K562 (cell line): ENCODE measurements around the gene PNMT. TPM values are rescaled to one million over a fixed set of nuclear protein-coding genes. Genes with fewer than 3 reads are reported as not detected.

ENCODE experiments used
- CBX2 ChIP-seq: fragments of 200-600 bp; sonication (generic); IDR thresholded peaks from one replicate; pipeline ENCODE4 v1.6.1; 2012; ENCODE audit warnings: mild to moderate bottlenecking, low read length, inconsistent platforms; ENCODE audit not compliant: insufficient read depth, poor library complexity, severe bottlenecking
- CHAMP1 ChIP-seq: fragments of 450-650 bp; IDR thresholded peaks from 2 replicates; pipeline ENCODE4 v1.6.1; 2016; ENCODE audit warnings: mild to moderate bottlenecking
- CHD7 ChIP-seq: fragments of 200-600 bp; sonication (generic); IDR thresholded peaks from one replicate; pipeline ENCODE4 v1.6.1; 2012; ENCODE audit warnings: mild to moderate bottlenecking, low read depth, low read length, inconsistent platforms
- HOXB6 ChIP-seq: fragments of 250-450 bp; sonication (Bioruptor Pico); IDR thresholded peaks from 2 replicates; pipeline ENCODE4 v1.5.1; 2022; ENCODE audit warnings: mild to moderate bottlenecking, borderline replicate concordance
- MLX ChIP-seq, 2 experiments: fragments of 450-650 bp in 1 of 2; sonication (generic) in 1 of 2; formaldehyde crosslinking; conservative IDR thresholded peaks; 2 replicates each; pipeline versions ENCODE4 v1.4.0 to v1.8.1; 2020 to 2022; ENCODE audit warnings: mild to moderate bottlenecking in 1 of 2, missing genetic modification reagents in 1 of 2
- NR3C1 ChIP-seq: sonication (generic); formaldehyde crosslinking; IDR thresholded peaks from 2 replicates; pipeline ENCODE4 v1.8.1; 2022; ENCODE audit warnings: missing genetic modification reagents
- PYGO2 ChIP-seq: fragments of 450-650 bp; IDR thresholded peaks from 2 replicates; pipeline ENCODE4 v1.6.1; 2016; ENCODE audit warnings: mild to moderate bottlenecking, missing genetic modification characterization, moderate library complexity, missing compliant biosample characterization
- RBM15 ChIP-seq: fragments of 200-400 bp; formaldehyde crosslinking; IDR thresholded peaks from 2 replicates; pipeline ENCODE4 v1.6.1; 2018; ENCODE audit warnings: mild to moderate bottlenecking, low read length, moderate library complexity; ENCODE audit not compliant: insufficient read depth
- XRCC4 ChIP-seq: IDR thresholded peaks from one replicate; pipeline ENCODE4 v1.6.1; 2011; ENCODE audit not compliant: insufficient read depth, insufficient read length; ENCODE audit errors: extremely low read depth
- ZNF146 ChIP-seq: IDR thresholded peaks from one replicate; pipeline ENCODE4 v1.6.1; 2018; ENCODE audit warnings: missing compliant biosample characterization; ENCODE audit not compliant: unreplicated experiment
- polyA plus RNA-seq, 8 experiments: library from polyadenylated mRNA; depleted of rRNA in 4 of 8; stranded (reverse) in 5 of 8; unstranded in 3 of 8; fragments of >200 nt; fragmentation: Nextera tagmentation in 2 of 8; fragmentation: Illumina TruSeq in 1 of 8; extraction: Ambion mirVana in 2 of 8; extraction: Trizol in 1 of 8; gene quantifications; 2 replicates each; pipeline versions ENCODE4 v1.2.1 to v1.2.3, GENCODE V29; 2011 to 2014; ENCODE audit warnings: inconsistent platforms in 1 of 8, missing spikeins in 1 of 8
- total RNA-seq, 7 experiments: library from RNA; depleted of rRNA in 6 of 7; stranded (reverse); fragments of >200 nt in 6 of 7; fragmentation: Illumina TruSeq in 2 of 7; extraction: Trizol in 2 of 7; gene quantifications; 2 replicates each; pipeline versions ENCODE4 v1.2.1 to v1.2.3, GENCODE V29; 2011 to 2021; ENCODE audit warnings: low replicate concordance in 1 of 7

Gene PNMT
- total and polyA plus RNA-seq, 9 of the 15 experiments (the other 6 are each of a cell fraction or from before 2014, with no cell fraction given), result 0.55 to 18.1 (median 5.8) TPM

- TF ChIP-seq CHD7, result no peak
- TF ChIP-seq ZNF146 (CRISPR knock-in tag), result no peak
- TF ChIP-seq HOXB6 (CRISPR knock-in tag), result no peak
- no peak for TF ChIP-seq XRCC4
- TF ChIP-seq RBM15, result no peak
- TF ChIP-seq MLX (CRISPR knock-in tag; conservative IDR thresholded peaks at IDR 0.05), result no peak
- no peak for TF ChIP-seq CBX2
- no peak for TF ChIP-seq CHAMP1
- no peak for TF ChIP-seq PYGO2 (tag)
- TF ChIP-seq NR3C1 (CRISPR knock-in tag), result no peak
Observed at GRCh38 chr17:39650121-39650579, 18.1 kb upstream of the PNMT start (continued).
